Thyroid gland (tissue), 4 donors: ENCODE measurements around the gene PIGZ. TPM values are rescaled to one million over a fixed set of nuclear protein-coding genes. Genes with fewer than 3 reads are reported as not detected.
A peak's percentile ranks its signal among the peaks of the same experiment; 100 is the strongest.

Source experiments
- DNase-seq, 2 donors: peaks; one replicate each; pipeline ENCODE4 v3.0.0-alpha.2; 2019
- H3K27ac ChIP-seq, 3 donors: fragments of 200-600 bp; sonication (generic); 1 replicate in 2 of 3; 2 replicates in 1 of 3; pipeline ENCODE4 v1.5.1; 2016 to 2019; ENCODE audit warnings: mild to moderate bottlenecking in 1 of 3, moderate library complexity in 1 of 3
- H3K27me3 ChIP-seq: fragments of 200-600 bp; sonication (generic); one replicate; pipeline ENCODE4 v1.5.1; 2019
- H3K36me3 ChIP-seq, 2 donors: fragments of 200-600 bp; sonication (generic); one replicate each; pipeline ENCODE4 v1.5.1; 2016 to 2019
- H3K4me1 ChIP-seq, 2 donors: fragments of 200-600 bp; sonication (generic); one replicate each; pipeline ENCODE4 v1.5.1; 2017 to 2019
- H3K4me3 ChIP-seq, 3 donors: fragments of 200-600 bp; sonication (generic); replicated peaks in 1 of 3; 1 replicate in 2 of 3; 2 replicates in 1 of 3; pipeline ENCODE4 v1.5.1; 2016; ENCODE audit warnings: mild to moderate bottlenecking in 1 of 3
- H3K9me3 ChIP-seq: fragments of 200-600 bp; sonication (generic); one replicate; pipeline ENCODE4 v1.5.1; 2017
- CTCF ChIP-seq, 6 experiments: fragments of 200-600 bp in 3 of 6; fragments of 450-650 bp in 3 of 6; sonication (generic) in 3 of 6; IDR thresholded peaks; one replicate each; pipeline ENCODE4 v1.5.1; 2016 to 2019; ENCODE audit warnings: antibody characterized with exemption in 6 of 6, mild to moderate bottlenecking in 2 of 6, inconsistent platforms in 1 of 6, moderate library complexity in 1 of 6
- POLR2A ChIP-seq, 2 donors: fragments of 450-650 bp; IDR thresholded peaks; one replicate each; pipeline ENCODE4 v1.6.1; 2017; ENCODE audit warnings: antibody characterized with exemption in 2 of 2, mild to moderate bottlenecking in 2 of 2, moderate library complexity in 1 of 2
- WGBS, 2 donors: methylation state at CpG; one replicate each; pipeline ENCODE4 v1.1.5; 2017; 5-methylcytosine and 5-hydroxymethylcytosine counted together
- intact Hi-C: fragments of 100-400 bp; cut with DNase I; formaldehyde crosslinking; loops from one replicate; pipeline ENCODE4 v1.15.1; 2023
- total RNA-seq, 4 donors: library from RNA; depleted of rRNA; stranded (reverse); fragments of >200 nt; gene quantifications; one replicate each; pipeline ENCODE4 v1.2.3, GENCODE V29; 2016

Gene PIGZ
- total RNA-seq, 4 donors from 2014 or later = 0.46 to 9.5 (median 6.3) TPM

- H3K27me3 ChIP-seq = no peaks in the 10 kb centered on the region
- 91 to 97% methylated on average over 9 to 11 of the region's 11 CpGs for WGBS, 2 donors
- DNase-seq = no peak
- H3K9me3 ChIP-seq = no peaks in the 10 kb centered on the region
- H3K27ac ChIP-seq = no peak overlapping the region
- intact Hi-C loops = loop anchor here (10.0 kb wide), 2 partner anchors 178 to 498 kb away; no protein-coding TSS in a partner anchor
- TF ChIP-seq POLR2A (IDR thresholded peaks at IDR 0.05) = no peak
- TF ChIP-seq CTCF (IDR thresholded peaks at IDR 0.05) = no peak
- H3K4me1 ChIP-seq = peaks cover 9 to 12% of the 10 kb centered on the region in 2 donors
- H3K36me3 ChIP-seq = no peaks in the 10 kb centered on the region
- H3K4me3 ChIP-seq = no peak overlapping the region
These were observed 37.8 kb upstream of the PIGZ start for GRCh38 chr3:197006446-197006845.

GRCh38 chr3:197003461-197004385, 35.1 kb upstream of the PIGZ start:
- intact Hi-C loops = loop anchor here (10.0 kb wide), 2 partner anchors 181 to 501 kb away; no protein-coding TSS in a partner anchor
- 20 to 29% methylated on average over 25 to 33 of the region's 61 CpGs for WGBS, 2 donors
- Histone ChIP-seq H3K27ac (peak overlapping the region in 2 of 3 donors; percentile 8 to 58), H3K4me1 (peaks cover 9 to 12% of the 10 kb centered on the region in 2 donors), H3K9me3 (no peaks in the 10 kb centered on the region), H3K36me3 (no peaks in the 10 kb centered on the region), H3K27me3 (no peaks in the 10 kb centered on the region), H3K4me3 (peak overlapping the region in 2 of 3 donors; percentile 40 to 65)
- TF ChIP-seq POLR2A (IDR thresholded peaks at IDR 0.05) (no peak), CTCF (IDR thresholded peaks at IDR 0.05) (no peak)
- peak; percentile 30 to 36 for DNase-seq

- WGBS, 2 donors = 10% methylated on average over 9 of the region's 113 CpGs; no CpG with 5 or more reads in 1 of the 2 donors
- DNase-seq = peak; percentile 90 to 91
- intact Hi-C loops = loop anchor here (10.0 kb wide), 2 partner anchors 182 to 502 kb away; no protein-coding TSS in a partner anchor
These were observed 34.2 kb upstream of the PIGZ start for GRCh38 chr3:197002701-197003454.

GRCh38 chr3:197001972-197002700, 33.5 kb upstream of the PIGZ start:
- DNase-seq = peak in 1 of 2 donors; percentile 11
- intact Hi-C loops = loop anchor here (2.0 to 10.0 kb wide), 3 partner anchors 29 to 503 kb away; no protein-coding TSS in a partner anchor
- H3K4me1 ChIP-seq = peaks cover 15 to 17% of the 10 kb centered on the region in 2 donors
- peak overlapping the region in 2 of 3 donors; percentile 64 to 65 for H3K4me3 ChIP-seq
- no peaks in the 10 kb centered on the region for H3K27me3 ChIP-seq
- TF ChIP-seq POLR2A (IDR thresholded peaks at IDR 0.05) = no peak
- TF ChIP-seq CTCF (IDR thresholded peaks at IDR 0.05) = no peak
- peak overlapping the region; percentile 79 to 84 (median 83) for H3K27ac ChIP-seq
- 25 to 40% methylated on average over 30 to 40 of the region's 55 CpGs for WGBS, 2 donors
- no peaks in the 10 kb centered on the region for H3K36me3 ChIP-seq
- no peaks in the 10 kb centered on the region for H3K9me3 ChIP-seq

More at GRCh38 chr3:197002701-197003454, 34.2 kb upstream of the PIGZ start:
- Histone ChIP-seq H3K27me3 (no peaks in the 10 kb centered on the region), H3K4me1 (peaks cover 9 to 12% of the 10 kb centered on the region in 2 donors), H3K36me3 (no peaks in the 10 kb centered on the region), H3K27ac (peak overlapping the region; percentile 79 to 84 (median 83)), H3K9me3 (no peaks in the 10 kb centered on the region), H3K4me3 (peak overlapping the region in 2 of 3 donors; percentile 64 to 65)
- TF ChIP-seq POLR2A (IDR thresholded peaks at IDR 0.05) = peak in 1 of 2 donors; percentile 33
- peak in 5 of 6 experiments; percentile 40 to 93 (median 78) for TF ChIP-seq CTCF (IDR thresholded peaks at IDR 0.05)
